Activated naive CD4-positive, alpha-beta T cell treated with anti-CD3 and anti-CD28 coated beads, Interleukin-2, amount 10 ng/mL, durations not matched to agents 7 days and 5 days (primary cell): ENCODE measurements around the gene PLXNA4.

Experiments
- CTCF ChIA-PET: fragments of 350-600 bp; sonication (Branson Sonifier 250); formaldehyde crosslinking; loops from one replicate; lab custom pipeline; 2021; ENCODE audit warnings: antibody characterized with exemption; lab: Charles Lee
- DNase-seq: peaks from one replicate; pipeline ENCODE4 v3.0.0-alpha.2; 2020
- H3K27ac Mint-ChIP-seq: one replicate; pipeline ENCODE4 v1.8.0; 2021; ENCODE audit warnings: mild to moderate bottlenecking, moderate library complexity, mixed read lengths
- H3K27me3 Mint-ChIP-seq: one replicate; pipeline ENCODE4 v1.8.0; 2021; ENCODE audit warnings: mild to moderate bottlenecking, mixed read lengths
- H3K36me3 Mint-ChIP-seq: one replicate; pipeline ENCODE4 v1.8.0; 2021; ENCODE audit warnings: mixed read lengths
- H3K4me1 Mint-ChIP-seq: one replicate; pipeline ENCODE4 v1.8.0; 2021; ENCODE audit warnings: mixed read lengths
- H3K4me3 Mint-ChIP-seq: one replicate; pipeline ENCODE4 v1.8.0; 2021; ENCODE audit warnings: mild to moderate bottlenecking, moderate library complexity, mixed read lengths
- H3K9me3 Mint-ChIP-seq: one replicate; pipeline ENCODE4 v1.8.0; 2021; ENCODE audit warnings: mixed read lengths

Gene PLXNA4

DNA sequence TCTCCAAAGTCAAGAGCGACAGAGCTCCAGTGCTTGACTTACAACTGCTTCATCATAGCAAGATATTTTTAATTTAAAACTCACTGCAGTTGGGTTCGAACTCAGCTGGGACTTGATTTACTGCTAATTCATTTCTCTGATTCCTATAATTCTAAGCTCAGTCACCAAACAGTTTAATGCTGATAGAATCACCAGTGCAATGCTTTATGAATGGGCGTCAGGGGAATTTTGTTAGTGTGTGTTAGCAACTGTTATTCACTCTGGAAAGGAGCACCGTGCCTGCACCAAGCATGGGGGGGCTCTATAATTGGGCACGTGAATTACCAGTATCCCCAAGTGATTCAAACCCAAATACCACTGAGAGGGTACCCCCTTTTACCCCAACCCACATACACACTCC, 10.4 kb downstream of the PLXNA4 start:
- Mint-ChIP-seq H3K27me3 (peaks cover 94% of the 10 kb centered on the region), H3K27ac (no peak overlapping the region), H3K4me3 (no peak overlapping the region), H3K4me1 (peaks cover 8% of the 10 kb centered on the region), H3K36me3 (peaks cover 40% of the 10 kb centered on the region), H3K9me3 (no peaks in the 10 kb centered on the region)
- no peak for DNase-seq
- CTCF ChIA-PET, result interaction anchor here (1.2 to 1.4 kb wide), 3 partner anchors 9 to 15 kb away, joined by 3 to 5 read pairs (median 4); no protein-coding TSS in a partner anchor

DNA sequence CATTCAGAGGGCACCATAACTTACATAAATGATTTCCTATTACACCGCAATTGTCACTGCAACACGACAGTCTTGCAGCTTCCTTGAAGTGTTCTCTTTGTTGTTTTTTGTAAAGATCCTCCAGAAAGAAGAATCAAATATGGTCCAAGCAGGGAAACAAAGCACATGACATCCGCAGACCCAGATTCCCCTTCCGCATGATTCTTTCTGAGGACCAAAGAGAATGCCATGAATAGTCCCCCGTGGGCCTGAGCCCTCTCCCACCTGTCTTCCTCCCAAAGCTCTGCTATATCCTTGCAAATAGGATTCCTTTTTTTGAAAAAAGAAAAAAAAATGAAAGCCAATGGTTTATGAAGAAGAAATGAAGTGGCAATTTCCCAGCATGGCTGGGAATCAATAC, 10.8 kb downstream of the PLXNA4 start:
- H3K27ac Mint-ChIP-seq, result no peak overlapping the region
- CTCF ChIA-PET, result interaction anchor here (1.0 to 1.4 kb wide), 4 partner anchors 8 to 171 kb away, joined by 3 to 5 read pairs (median 4); no protein-coding TSS in a partner anchor
- no peak for DNase-seq
- no peak overlapping the region for H3K4me3 Mint-ChIP-seq
- peaks cover 6% of the 10 kb centered on the region for H3K4me1 Mint-ChIP-seq
- no peaks in the 10 kb centered on the region for H3K9me3 Mint-ChIP-seq
- peaks cover 40% of the 10 kb centered on the region for H3K36me3 Mint-ChIP-seq
- H3K27me3 Mint-ChIP-seq, result peaks cover 94% of the 10 kb centered on the region

DNA sequence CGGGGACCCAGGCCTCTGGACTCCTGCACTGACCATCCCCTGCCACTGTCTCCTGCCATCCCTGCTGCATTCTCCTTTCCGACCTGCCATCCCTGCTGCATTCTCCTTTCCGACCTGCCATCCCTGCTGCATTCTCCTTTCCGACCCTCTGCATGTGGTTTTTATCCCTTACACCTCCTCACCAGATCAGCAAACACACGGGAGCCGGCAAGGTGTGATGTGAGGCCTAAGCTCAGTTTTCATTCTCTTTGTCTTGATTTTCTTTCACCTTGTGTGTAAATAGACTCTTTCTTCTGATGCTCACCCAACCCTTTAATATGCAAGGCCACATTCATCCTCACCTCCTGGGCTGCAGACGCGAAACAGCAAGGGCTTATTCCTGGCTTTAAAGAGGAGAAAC, 11.4 kb downstream of the PLXNA4 start:
- Mint-ChIP-seq H3K4me3 (no peak overlapping the region), H3K27me3 (peaks cover 95% of the 10 kb centered on the region), H3K27ac (no peak overlapping the region), H3K36me3 (peaks cover 35% of the 10 kb centered on the region), H3K9me3 (no peaks in the 10 kb centered on the region), H3K4me1 (peaks cover 6% of the 10 kb centered on the region)
- CTCF ChIA-PET, result interaction anchor here (0.6 to 1.4 kb wide), 4 partner anchors 8 to 170 kb away, joined by 3 to 5 read pairs (median 4); no protein-coding TSS in a partner anchor
- DNase-seq, result no peak

DNA sequence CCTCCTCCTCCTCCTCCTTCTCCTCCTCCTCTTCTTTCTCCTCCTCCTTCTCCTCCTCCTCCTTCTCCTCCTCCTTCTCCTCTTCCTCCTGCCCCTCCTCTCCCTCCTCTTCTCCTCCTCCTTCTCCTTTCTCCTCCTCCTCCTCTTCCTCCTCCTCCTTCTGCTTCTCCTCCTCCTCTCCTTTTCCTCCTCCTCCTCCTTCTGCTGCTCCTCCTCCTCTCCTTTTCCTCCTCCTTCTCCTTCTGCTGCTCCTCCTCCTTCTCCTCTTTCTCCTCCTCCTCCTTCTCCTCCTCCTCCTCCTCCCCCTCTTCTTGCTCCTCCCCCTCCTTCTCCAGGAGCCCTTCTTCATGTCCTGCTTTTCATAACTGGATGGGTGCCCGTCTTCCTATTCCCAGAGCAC, 12.2 kb downstream of the PLXNA4 start:
- H3K27me3 Mint-ChIP-seq, result peaks cover 93% of the 10 kb centered on the region
- H3K4me1 Mint-ChIP-seq, result peaks cover 6% of the 10 kb centered on the region
- peaks cover 32% of the 10 kb centered on the region for H3K36me3 Mint-ChIP-seq
- no peak overlapping the region for H3K27ac Mint-ChIP-seq
- no peak overlapping the region for H3K4me3 Mint-ChIP-seq
- no peaks in the 10 kb centered on the region for H3K9me3 Mint-ChIP-seq
- no peak for DNase-seq
- CTCF ChIA-PET, result no interaction called here

DNA sequence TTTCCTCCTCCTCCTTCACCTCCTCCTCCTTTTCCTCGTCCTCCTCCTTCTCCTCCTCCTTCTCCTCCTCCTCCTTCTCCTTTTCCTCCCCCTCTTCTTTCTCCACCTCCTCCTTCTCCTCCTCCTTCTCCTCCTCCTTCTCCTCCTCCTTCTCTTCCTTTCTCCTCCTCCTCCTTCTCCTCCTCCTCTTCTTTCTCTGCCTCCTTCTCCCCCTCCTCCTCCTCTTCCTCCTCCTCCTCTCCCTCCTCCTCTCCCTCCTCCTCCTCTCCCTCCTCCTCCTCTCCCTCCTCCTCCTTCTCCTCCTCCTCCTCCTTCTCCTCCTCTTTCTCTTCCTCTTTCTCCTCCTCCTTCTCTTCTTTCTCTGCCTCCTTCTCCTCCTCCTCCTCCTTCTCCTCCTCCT, 13.6 kb downstream of the PLXNA4 start:
- H3K4me3 Mint-ChIP-seq, result no peak overlapping the region
- peaks cover 15% of the 10 kb centered on the region for H3K4me1 Mint-ChIP-seq
- H3K36me3 Mint-ChIP-seq, result peaks cover 32% of the 10 kb centered on the region
- DNase-seq, result no peak
- H3K27ac Mint-ChIP-seq, result no peak overlapping the region
- CTCF ChIA-PET, result no interaction called here
- peaks cover 79% of the 10 kb centered on the region for H3K27me3 Mint-ChIP-seq
- H3K9me3 Mint-ChIP-seq, result no peaks in the 10 kb centered on the region

DNA sequence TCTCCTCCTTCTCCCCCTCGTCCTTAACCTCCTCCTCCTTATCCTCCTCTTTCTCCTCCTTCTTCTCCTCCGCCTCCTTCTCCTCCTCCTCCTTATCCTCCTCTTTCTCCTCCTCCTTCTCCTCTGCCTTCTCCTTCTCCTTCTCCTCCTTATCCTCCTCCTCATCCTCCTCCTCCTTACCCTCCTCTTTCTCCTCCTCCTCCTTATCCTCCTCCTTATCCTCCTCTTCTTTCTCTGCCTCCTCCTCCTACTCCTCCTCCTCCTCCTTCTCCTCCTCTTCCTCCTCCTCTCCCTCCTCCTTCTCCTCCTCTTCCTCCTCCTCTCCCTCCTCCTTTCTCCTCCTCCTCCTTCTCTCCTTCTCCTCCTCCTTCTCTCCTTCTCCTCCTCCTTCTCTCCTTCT, 14.5 kb downstream of the PLXNA4 start:
- no peak for DNase-seq
- CTCF ChIA-PET, result no interaction called here
- H3K27me3 Mint-ChIP-seq, result peaks cover 69% of the 10 kb centered on the region
- H3K36me3 Mint-ChIP-seq, result peaks cover 31% of the 10 kb centered on the region
- peaks cover 24% of the 10 kb centered on the region for H3K4me1 Mint-ChIP-seq
- peak overlapping the region; percentile 5 for H3K27ac Mint-ChIP-seq
- H3K4me3 Mint-ChIP-seq, result no peak overlapping the region
- H3K9me3 Mint-ChIP-seq, result no peaks in the 10 kb centered on the region

DNA sequence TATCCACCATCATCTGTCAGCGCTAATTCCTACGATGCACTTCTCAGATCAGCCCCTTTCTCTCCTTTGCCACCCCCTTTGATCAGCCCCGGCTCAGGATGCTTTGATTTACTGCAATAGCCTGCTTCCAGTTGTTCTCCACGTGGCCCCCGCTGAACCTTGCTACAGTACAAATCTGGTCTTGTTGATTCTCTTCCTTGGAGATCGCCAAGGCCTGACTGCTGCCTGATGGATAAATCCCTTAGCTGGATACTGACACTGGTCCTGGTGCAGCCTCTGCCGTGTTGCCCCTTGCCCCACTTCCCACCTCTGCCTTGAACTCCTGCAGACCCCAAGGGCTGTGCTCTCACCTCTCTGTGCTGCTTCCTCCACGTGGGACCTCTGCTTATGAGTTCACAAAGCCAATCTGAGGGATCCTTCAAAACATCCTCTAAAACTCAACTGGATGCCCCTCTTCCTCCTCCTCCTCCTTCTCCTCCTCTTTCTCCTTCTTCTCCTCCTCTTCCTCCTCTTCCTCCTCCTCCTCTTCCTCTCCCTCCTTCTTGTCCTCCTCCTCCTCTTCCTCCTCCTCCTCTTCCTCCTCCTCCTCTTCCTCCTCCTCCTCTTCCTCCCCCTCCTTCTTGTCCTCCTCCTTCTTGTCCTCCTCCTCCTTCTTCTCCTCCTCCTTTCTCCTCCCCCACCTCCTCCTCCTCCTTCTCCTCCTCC, 15.3 kb downstream of the PLXNA4 start:
- no peak overlapping the region for H3K4me3 Mint-ChIP-seq
- no peak for DNase-seq
- H3K27me3 Mint-ChIP-seq, result peaks cover 61% of the 10 kb centered on the region
- H3K4me1 Mint-ChIP-seq, result peaks cover 32% of the 10 kb centered on the region
- H3K27ac Mint-ChIP-seq, result peak overlapping the region; percentile 5
- H3K36me3 Mint-ChIP-seq, result peaks cover 33% of the 10 kb centered on the region
- CTCF ChIA-PET, result interaction anchor here (1.0 kb wide), 1 partner anchor 9 kb away, joined by 3 read pairs; no protein-coding TSS in a partner anchor
- no peaks in the 10 kb centered on the region for H3K9me3 Mint-ChIP-seq

DNA sequence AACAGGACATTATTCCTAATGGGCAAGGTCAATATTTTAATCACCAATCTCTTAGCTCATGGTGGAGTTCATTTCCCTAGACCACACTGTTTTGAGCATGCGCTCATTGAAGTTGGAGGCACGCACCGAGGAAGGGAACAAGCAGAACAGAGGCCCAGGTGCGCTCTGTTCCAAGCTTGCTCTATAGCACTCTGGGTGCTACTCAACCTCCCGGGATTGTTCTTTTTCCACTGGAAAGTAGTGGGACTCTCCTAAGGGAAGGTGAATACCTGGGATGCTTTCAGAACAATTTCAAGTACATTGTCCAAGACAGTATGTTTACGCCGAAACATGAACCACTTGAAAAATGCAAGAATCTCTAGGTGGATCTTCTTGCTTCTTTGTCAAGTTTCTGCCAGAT, 16.2 kb downstream of the PLXNA4 start:
- no peak overlapping the region for H3K27ac Mint-ChIP-seq

DNA sequence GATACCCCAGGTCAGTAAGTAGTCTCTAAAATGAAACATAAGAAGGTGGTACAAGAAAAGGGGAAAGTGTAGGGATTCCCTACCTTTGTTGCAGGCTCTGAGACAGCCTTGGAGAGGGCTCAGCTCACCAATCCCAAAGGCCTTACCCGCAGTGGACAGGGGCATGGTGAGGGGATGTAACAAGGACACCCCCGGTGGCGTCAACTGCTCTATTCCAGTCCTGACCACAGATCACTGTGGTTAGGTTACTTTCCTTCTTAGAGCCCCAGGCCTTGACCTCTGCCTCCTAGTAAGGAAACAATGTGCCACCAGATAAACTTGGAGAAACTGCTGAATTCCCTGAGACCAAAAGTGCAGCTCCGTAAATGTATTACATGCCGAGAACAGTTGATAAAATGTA, 17.5 kb downstream of the PLXNA4 start:
- peaks cover 35% of the 10 kb centered on the region for H3K4me1 Mint-ChIP-seq
- H3K27ac Mint-ChIP-seq, result peak overlapping the region; percentile 34
- DNase-seq, result no peak
- no peaks in the 10 kb centered on the region for H3K9me3 Mint-ChIP-seq
- CTCF ChIA-PET, result interaction anchor here (1.1 to 4.9 kb wide), 5 partner anchors 22 to 240 kb away, joined by 4 to 72 read pairs (median 13); no protein-coding TSS in a partner anchor
- no peak overlapping the region for H3K4me3 Mint-ChIP-seq
- peaks cover 39% of the 10 kb centered on the region for H3K36me3 Mint-ChIP-seq
- H3K27me3 Mint-ChIP-seq, result peaks cover 47% of the 10 kb centered on the region

More for the DNA sequence above, 16.2 kb downstream of the PLXNA4 start:
- peaks cover 35% of the 10 kb centered on the region for H3K36me3 Mint-ChIP-seq
- no peak overlapping the region for H3K4me3 Mint-ChIP-seq
- CTCF ChIA-PET, result no interaction called here
- DNase-seq, result no peak
- peaks cover 53% of the 10 kb centered on the region for H3K27me3 Mint-ChIP-seq
- no peaks in the 10 kb centered on the region for H3K9me3 Mint-ChIP-seq
- peaks cover 35% of the 10 kb centered on the region for H3K4me1 Mint-ChIP-seq

DNA sequence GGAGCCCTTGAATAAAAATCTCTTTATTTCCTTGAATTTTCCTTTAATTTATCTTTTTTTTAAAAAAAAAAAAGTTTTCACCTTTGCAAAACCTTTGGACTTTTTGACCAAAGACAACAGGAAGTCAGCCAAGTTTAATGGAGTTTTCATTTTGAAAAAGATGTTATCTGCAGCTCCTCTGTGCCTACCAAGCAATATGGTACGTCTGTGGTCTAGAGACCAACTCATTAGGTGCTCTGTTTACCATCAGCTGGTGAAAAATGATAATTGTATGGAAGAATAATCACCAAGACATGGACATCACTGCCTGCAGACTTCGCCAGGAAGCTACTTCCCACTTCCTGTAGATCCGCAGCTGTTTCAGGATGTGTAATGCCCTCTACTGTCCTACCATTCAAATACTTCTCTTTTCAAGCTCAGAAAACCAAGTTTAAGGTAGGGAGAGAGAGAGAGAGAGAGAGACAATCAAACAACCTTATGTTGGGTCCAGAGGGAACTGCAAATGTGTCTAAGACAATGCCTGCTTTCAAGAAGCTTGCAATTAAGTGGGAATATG, 18.7 kb downstream of the PLXNA4 start:
- no peak for DNase-seq
- CTCF ChIA-PET, result interaction anchor here (0.5 to 4.9 kb wide), 17 partner anchors 8 to 239 kb away, joined by 3 to 72 read pairs (median 4); no protein-coding TSS in a partner anchor
- peaks cover 43% of the 10 kb centered on the region for H3K27me3 Mint-ChIP-seq
- no peaks in the 10 kb centered on the region for H3K9me3 Mint-ChIP-seq
- H3K4me3 Mint-ChIP-seq, result no peak overlapping the region
- H3K4me1 Mint-ChIP-seq, result peaks cover 37% of the 10 kb centered on the region
- peaks cover 52% of the 10 kb centered on the region for H3K36me3 Mint-ChIP-seq
- no peak overlapping the region for H3K27ac Mint-ChIP-seq

DNA sequence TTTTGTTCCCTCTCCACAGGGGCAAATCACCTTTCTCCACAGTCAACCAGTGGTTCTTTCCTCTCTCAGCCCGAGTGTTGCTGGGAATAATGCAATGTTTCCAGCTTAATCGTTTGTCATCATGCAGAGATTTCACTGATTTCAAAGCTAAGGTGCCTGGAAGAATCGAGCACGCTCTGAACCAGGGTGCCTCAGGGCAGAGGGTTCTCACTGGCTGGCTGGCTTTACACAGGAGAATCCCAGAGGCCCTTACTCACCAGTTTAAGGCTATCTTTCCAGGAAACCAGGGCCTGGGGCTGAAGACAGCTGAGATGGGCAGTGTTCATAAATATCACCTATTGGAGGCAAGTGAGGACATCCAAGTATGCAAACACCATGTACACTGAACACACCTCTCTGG, 21.8 kb downstream of the PLXNA4 start:
- peaks cover 34% of the 10 kb centered on the region for H3K4me1 Mint-ChIP-seq
- CTCF ChIA-PET, result no interaction called here
- no peak overlapping the region for H3K4me3 Mint-ChIP-seq
- DNase-seq, result no peak
- H3K27ac Mint-ChIP-seq, result no peak overlapping the region
- peaks cover 19% of the 10 kb centered on the region for H3K9me3 Mint-ChIP-seq
- peaks cover 75% of the 10 kb centered on the region for H3K36me3 Mint-ChIP-seq
- H3K27me3 Mint-ChIP-seq, result peaks cover 35% of the 10 kb centered on the region

DNA sequence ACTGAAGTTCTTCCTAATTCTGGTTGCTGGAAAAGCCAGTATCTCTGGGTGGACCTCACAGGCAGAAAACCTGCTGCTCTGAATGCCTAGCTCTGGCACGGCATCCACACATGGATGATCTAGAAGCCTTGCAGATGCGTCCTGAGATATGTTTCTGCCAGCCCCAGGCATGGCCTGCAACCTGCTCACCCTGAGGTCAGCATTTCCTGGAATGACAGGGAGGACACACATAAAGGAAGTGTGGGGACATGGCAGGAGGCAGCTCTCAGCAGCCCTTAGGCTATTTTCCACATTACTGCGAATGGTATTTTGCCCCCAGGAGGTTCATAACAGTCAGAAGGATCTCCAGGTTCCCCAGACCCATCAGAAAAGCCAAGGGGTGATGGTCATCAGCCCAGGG, 23.2 kb downstream of the PLXNA4 start:
- Mint-ChIP-seq H3K4me1 (peaks cover 34% of the 10 kb centered on the region), H3K9me3 (peaks cover 19% of the 10 kb centered on the region), H3K27me3 (peaks cover 41% of the 10 kb centered on the region), H3K4me3 (no peak overlapping the region), H3K27ac (no peak overlapping the region), H3K36me3 (peaks cover 79% of the 10 kb centered on the region)
- CTCF ChIA-PET, result interaction anchor here (0.8 to 1.2 kb wide), 2 partner anchors 35 to 113 kb away, joined by 3 to 4 read pairs; no protein-coding TSS in a partner anchor
- no peak for DNase-seq

DNA sequence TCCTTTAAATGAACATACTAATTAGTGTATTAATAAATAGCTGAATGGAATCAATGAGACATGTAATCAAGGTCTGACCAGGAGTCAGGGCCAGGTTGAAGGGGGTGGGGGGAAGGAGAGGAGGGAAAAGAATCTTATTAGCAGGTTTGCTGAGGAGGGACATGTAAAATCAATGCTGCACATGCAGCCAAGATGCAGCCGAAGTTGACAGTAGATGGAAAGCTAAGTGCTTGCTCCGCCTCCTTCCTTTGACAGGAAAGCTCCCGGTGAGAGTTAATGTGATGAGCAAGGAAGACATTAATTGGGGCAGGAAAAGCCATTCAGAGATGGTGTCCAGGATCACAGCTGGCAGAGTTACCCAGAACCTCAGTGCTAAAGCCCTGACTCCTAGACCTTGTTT, 24.4 kb downstream of the PLXNA4 start:
- Mint-ChIP-seq H3K4me1 (peaks cover 36% of the 10 kb centered on the region), H3K27ac (no peak overlapping the region), H3K4me3 (no peak overlapping the region), H3K27me3 (peaks cover 49% of the 10 kb centered on the region), H3K36me3 (peaks cover 86% of the 10 kb centered on the region), H3K9me3 (peaks cover 23% of the 10 kb centered on the region)
- DNase-seq, result no peak
- CTCF ChIA-PET, result interaction anchor here (1.1 to 1.3 kb wide), 2 partner anchors 9 to 28 kb away, joined by 3 to 7 read pairs; no protein-coding TSS in a partner anchor

DNA sequence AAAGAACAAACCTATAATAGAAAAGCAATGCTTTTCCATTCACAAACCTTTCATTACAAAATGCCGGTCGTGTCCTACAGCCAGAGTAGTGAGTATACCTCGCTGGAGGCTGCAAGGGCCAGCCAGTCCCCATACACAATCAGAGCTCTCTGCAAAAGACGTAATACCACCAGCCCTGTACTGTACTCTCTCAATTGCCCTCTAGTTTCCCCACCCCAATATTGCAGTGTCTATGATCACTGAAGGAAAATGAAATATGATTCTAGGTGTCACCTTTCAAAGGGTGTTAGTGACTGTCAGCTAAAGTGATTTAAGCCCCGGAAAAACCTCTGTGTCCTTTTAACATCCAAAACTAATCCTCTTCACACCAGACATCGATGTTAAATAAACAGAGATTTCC, 24.8 kb downstream of the PLXNA4 start:
- Mint-ChIP-seq H3K4me1 (peaks cover 32% of the 10 kb centered on the region), H3K9me3 (peaks cover 23% of the 10 kb centered on the region), H3K27me3 (peaks cover 49% of the 10 kb centered on the region), H3K36me3 (peaks cover 83% of the 10 kb centered on the region), H3K27ac (no peak overlapping the region), H3K4me3 (no peak overlapping the region)
- DNase-seq, result no peak
- CTCF ChIA-PET, result interaction anchor here (0.6 to 1.3 kb wide), 3 partner anchors 9 to 582 kb away, joined by 3 to 7 read pairs (median 3); no protein-coding TSS in a partner anchor
